ENCODE data around the gene ANKFY1. TPM values are rescaled to one million over a fixed set of nuclear protein-coding genes. Genes with fewer than 3 reads are reported as not detected.

ANKFY1 gene
- total and polyA plus RNA-seq, 2 donors (not counting 3 experiments of a cell fraction or from before 2014, with no cell fraction given): 30.6 to 51.1 TPM

DNA sequence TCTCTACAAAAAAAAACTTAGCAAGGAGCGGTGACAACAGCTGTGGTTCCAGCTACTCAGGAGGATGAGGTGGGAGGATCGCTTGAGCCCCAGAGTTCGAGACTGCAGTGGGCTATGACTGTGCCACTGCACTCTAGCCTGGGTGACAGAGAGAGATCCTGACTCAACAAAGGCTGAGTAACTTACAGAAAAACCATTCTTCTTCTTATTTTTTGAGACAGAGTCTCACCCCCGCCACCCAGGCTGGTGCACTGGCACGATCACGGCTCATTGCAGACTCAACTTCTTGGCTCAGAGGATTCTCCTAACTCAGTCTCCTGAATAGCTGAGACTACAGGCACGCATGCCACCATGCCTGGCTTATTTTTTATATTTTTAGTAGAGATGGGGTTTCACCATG, 64.8 kb downstream of the ANKFY1 start:
- H3K79me2 ChIP-seq (ENCODE audit: control insufficient read depth, insufficient read depth, low read length): no peaks in the 10 kb centered on the region
- ChIA-PET CTCF (interaction anchor here (1.4 to 5.7 kb wide), 4 partner anchors 10 to 215 kb away, joined by 4 to 160 read pairs (median 18); no protein-coding TSS in a partner anchor), POLR2A (no interaction called here)
- dilution Hi-C loops (cut with MboI; ENCODE audit: extremely low pct_ligation_motif_present, low sequenced_read_pairs) (no loop called here), intact Hi-C loops (cut with micrococcal nuclease) (no loop called here)
- no peak overlapping the region for H3K4me3 ChIP-seq (replicated peaks in 1 of 3; ENCODE audit: insufficient read depth in 1 of 3, low read depth in 1 of 3, low read length in 3 of 3)
- no TSS peak for BruUV-seq (replicated peaks)
- no peaks in the 10 kb centered on the region for H3K9me1 ChIP-seq (replicated peaks; ENCODE audit: control insufficient read depth, extremely low read depth, insufficient read depth, low read length)
- no peaks in the 10 kb centered on the region for H4K20me1 ChIP-seq (replicated peaks; ENCODE audit: control insufficient read depth, extremely low read depth, insufficient read depth, low read length)
- H3K4me1 ChIP-seq (ENCODE audit: control insufficient read depth, extremely low read depth, insufficient read depth, low read length): no peaks in the 10 kb centered on the region
- no peak overlapping the region for H3K27ac ChIP-seq (ENCODE audit: insufficient read depth, low read depth, low read length)
- H3K36me3 ChIP-seq (ENCODE audit: control insufficient read depth in 2 of 2, extremely low read depth in 1 of 2, insufficient read depth in 2 of 2, low read length in 2 of 2): peaks cover 8 to 12% of the 10 kb centered on the region in 2 experiments
- no peak overlapping the region for H3K9ac ChIP-seq (replicated peaks; ENCODE audit: extremely low read depth, insufficient read depth, low read length)
- FAIRE-seq (no peak), DNase-seq (ENCODE audit: low read depth, low spot score) (no peak)
- no peak overlapping the region for H3K4me2 ChIP-seq (ENCODE audit: insufficient read depth, low read length)
- no peaks in the 10 kb centered on the region for H3K9me3 ChIP-seq (replicated peaks; ENCODE audit: control insufficient read depth, insufficient read depth, low read length)
- H2AFZ ChIP-seq (ENCODE audit: low read depth, low read length): no peak overlapping the region
- no peaks in the 10 kb centered on the region for H3K27me3 ChIP-seq (ENCODE audit: control insufficient read depth in 2 of 2, insufficient read depth in 2 of 2, low read length in 2 of 2)
- TF ChIP-seq EZH2 (IDR thresholded peaks at IDR 0.05; ENCODE audit: borderline replicate concordance, low read depth, low read length, severe bottlenecking): no peak
- TF ChIP-seq MAX (IDR thresholded peaks at IDR 0.05; ENCODE audit: insufficient read depth, insufficient read length): no peak
- TF ChIP-seq FOS (IDR thresholded peaks at IDR 0.05; ENCODE audit: borderline replicate concordance, insufficient read depth, low read length): no peak
- no peak for TF ChIP-seq CTCF (IDR thresholded peaks at IDR 0.05; ENCODE audit: extremely low read depth in 1 of 2, insufficient read depth in 1 of 2, low read depth in 1 of 2, low read length in 2 of 2)
- TF ChIP-seq GATA2 (IDR thresholded peaks at IDR 0.05; ENCODE audit: insufficient read depth, insufficient read length, low read depth, low read length): no peak
- TF ChIP-seq POLR2AphosphoS5 (IDR thresholded peaks at IDR 0.05; ENCODE audit: insufficient read depth, low read depth, low read length): no peak
- TF ChIP-seq POLR2A (IDR thresholded peaks at IDR 0.05; ENCODE audit: low read depth, low read length): no peak
- no peak for TF ChIP-seq MYC (IDR thresholded peaks at IDR 0.05; ENCODE audit: low read depth, low read length)
- TF ChIP-seq JUN (IDR thresholded peaks at IDR 0.05; ENCODE audit: borderline replicate concordance, insufficient read depth, insufficient read length, low read depth): no peak

All from endothelial cell of umbilical vein (primary cell).